Measurements from ENCODE around the gene SPAG4. TPM values are rescaled to one million over a fixed set of nuclear protein-coding genes. Genes with fewer than 3 reads are reported as not detected.

Gene SPAG4
- total and polyA plus RNA-seq, 2 donors (not counting 1 experiment from before 2014, with no cell fraction given) = 3.7 to 4.7 TPM

GRCh38 chr20:35665949-35666288 lies 50.3 kb downstream of the SPAG4 start:
- H3K27me3 Mint-ChIP-seq = no peaks in the 10 kb centered on the region
- H3K4me1 Mint-ChIP-seq = peaks cover 36% of the 10 kb centered on the region
- peak overlapping the region; percentile 59 for H3K27ac Mint-ChIP-seq
- Histone ChIP-seq H3K27ac (ENCODE audit: low read length in 2 of 2) (no peak overlapping the region), H3K9ac (ENCODE audit: low read length) (no peak overlapping the region), H3K4me2 (replicated peaks; ENCODE audit: low read depth, low read length, poor library complexity, severe bottlenecking) (no peak overlapping the region), H3K4me3 (ENCODE audit: control extremely low read depth in 1 of 5, extremely low read depth in 1 of 5, insufficient read depth in 1 of 5, low read depth in 2 of 5, low read length in 4 of 5) (no peak overlapping the region), H4K20me1 (ENCODE audit: control insufficient read depth, insufficient read depth, low read length, poor library complexity, severe bottlenecking) (peaks cover 5% of the 10 kb centered on the region), H3K27me3 (replicated peaks in 1 of 4; ENCODE audit: control extremely low read depth in 1 of 4, control insufficient read depth in 3 of 4, insufficient read depth in 4 of 4, low read length in 3 of 4) (no peaks in the 10 kb centered on the region), H3K36me3 (replicated peaks in 1 of 2; ENCODE audit: control extremely low read depth in 1 of 2, control insufficient read depth in 1 of 2, extremely low read depth in 1 of 2, insufficient read depth in 2 of 2, low read length in 1 of 2) (peaks cover 0 to 22% of the 10 kb centered on the region in 2 experiments), H3K4me1 (ENCODE audit: control insufficient read depth in 2 of 2, insufficient read depth in 2 of 2, low read length in 2 of 2) (peaks cover 27 to 32% of the 10 kb centered on the region in 2 donors), H3K79me2 (ENCODE audit: control insufficient read depth, insufficient read depth, low read length) (peaks cover 40% of the 10 kb centered on the region), H3K9me3 (ENCODE audit: control extremely low read depth in 1 of 3, control insufficient read depth in 2 of 3, insufficient read depth in 1 of 3, low read length in 2 of 3) (no peaks in the 10 kb centered on the region), H2AFZ (ENCODE audit: insufficient read depth, low read depth, low read length, poor library complexity, severe bottlenecking) (no peak overlapping the region)
- no peaks in the 10 kb centered on the region for H3K9me3 Mint-ChIP-seq (ENCODE audit: insufficient read depth)
- TF ChIP-seq CTCF (IDR thresholded peaks at IDR 0.05) = no peak
- TF ChIP-seq EZH2 (IDR thresholded peaks at IDR 0.05; ENCODE audit: borderline replicate concordance, insufficient read depth, low read depth, low read length, poor library complexity, severe bottlenecking) = no peak
- no peak for ATAC-seq (ENCODE audit: low read depth)
- ChIA-PET CTCF (interaction anchor here (0.7 to 1.5 kb wide), 4 partner anchors 34 to 309 kb away, joined by 3 read pairs; partner anchors contain the start of genes NFS1, ROMO1 and SPAG4), POLR2A (interaction anchor here (0.6 to 3.7 kb wide), 4 partner anchors 9 to 77 kb away, joined by 4 to 38 read pairs (median 18); partner anchors contain the start of genes RBM39 and SPAG4)
- DNase-seq = no peak
- intact Hi-C loops (cut with micrococcal nuclease) = loop anchor here (2.0 kb wide), 2 partner anchors 123 to 289 kb away; partner anchors contain the start of genes ERGIC3 and SCAND1
- peak overlapping the region; percentile 23 for H3K4me3 Mint-ChIP-seq
- WGBS (ENCODE audit: insufficient coverage) = over 99% methylated on average over 12 of the region's 17 CpGs

GRCh38 chr20:35669221-35669620 lies 53.6 kb downstream of the SPAG4 start:
- Mint-ChIP-seq H3K9me3 (ENCODE audit: insufficient read depth) (no peaks in the 10 kb centered on the region), H3K4me3 (no peak overlapping the region), H3K4me1 (peaks cover 4% of the 10 kb centered on the region), H3K27ac (no peak overlapping the region), H3K27me3 (no peaks in the 10 kb centered on the region)
- intact Hi-C loops (cut with micrococcal nuclease) = no loop called here
- no peak overlapping the region for H3K4me3 ChIP-seq (ENCODE audit: control extremely low read depth in 1 of 5, extremely low read depth in 1 of 5, insufficient read depth in 1 of 5, low read depth in 2 of 5, low read length in 4 of 5)
- no peak overlapping the region for H2AFZ ChIP-seq (ENCODE audit: insufficient read depth, low read depth, low read length, poor library complexity, severe bottlenecking)
- no peak overlapping the region for H3K4me2 ChIP-seq (replicated peaks; ENCODE audit: low read depth, low read length, poor library complexity, severe bottlenecking)
- POLR2A ChIA-PET = no interaction called here
- H3K36me3 ChIP-seq (replicated peaks in 1 of 2; ENCODE audit: control extremely low read depth in 1 of 2, control insufficient read depth in 1 of 2, extremely low read depth in 1 of 2, insufficient read depth in 2 of 2, low read length in 1 of 2) = peaks cover 2 to 42% of the 10 kb centered on the region in 2 experiments
- TF ChIP-seq CTCF (IDR thresholded peaks at IDR 0.05) (no peak), EZH2 (IDR thresholded peaks at IDR 0.05; ENCODE audit: borderline replicate concordance, insufficient read depth, low read depth, low read length, poor library complexity, severe bottlenecking) (no peak)
- CTCF ChIA-PET = interaction anchor here (0.8 to 0.9 kb wide), 2 partner anchors 50 to 206 kb away, joined by 3 read pairs; no protein-coding TSS in a partner anchor
- H3K4me1 ChIP-seq (ENCODE audit: control insufficient read depth in 2 of 2, insufficient read depth in 2 of 2, low read length in 2 of 2) = peaks cover 0 to 4% of the 10 kb centered on the region in 2 donors
- H3K27me3 ChIP-seq (replicated peaks in 1 of 4; ENCODE audit: control extremely low read depth in 1 of 4, control insufficient read depth in 3 of 4, insufficient read depth in 4 of 4, low read length in 3 of 4) = no peaks in the 10 kb centered on the region
- WGBS (ENCODE audit: insufficient coverage) = 89% methylated on average over 5 of the region's 5 CpGs
- no peak overlapping the region for H3K27ac ChIP-seq (ENCODE audit: low read length in 2 of 2)
- no peak overlapping the region for H3K9ac ChIP-seq (ENCODE audit: low read length)
- peaks cover 7% of the 10 kb centered on the region for H3K79me2 ChIP-seq (ENCODE audit: control insufficient read depth, insufficient read depth, low read length)
- ATAC-seq (ENCODE audit: low read depth) = no peak
- H4K20me1 ChIP-seq (ENCODE audit: control insufficient read depth, insufficient read depth, low read length, poor library complexity, severe bottlenecking) = no peaks in the 10 kb centered on the region
- no peaks in the 10 kb centered on the region for H3K9me3 ChIP-seq (ENCODE audit: control extremely low read depth in 1 of 3, control insufficient read depth in 2 of 3, insufficient read depth in 1 of 3, low read length in 2 of 3)
- DNase-seq = no peak

Measured in B cell (primary cell).